Measurements from ENCODE around the gene PSD2. TPM values are rescaled to one million over a fixed set of nuclear protein-coding genes. Genes with fewer than 3 reads are reported as not detected.

PSD2 gene
- total RNA-seq, 2 experiments from 2014 or later: 0.08 TPM; not detected in 1

- Histone ChIP-seq H3K36me3 (ENCODE audit: insufficient read depth, low read length) (no peaks in the 10 kb centered on the region), H3K9me3 (ENCODE audit: control insufficient read depth in 1 of 2, insufficient read depth in 1 of 2, low read length in 2 of 2) (peaks cover 0 to 20% of the 10 kb centered on the region in 2 experiments), H3K4me3 (ENCODE audit: low read length) (no peak overlapping the region), H3K4me1 (ENCODE audit: insufficient read depth, low read length) (peaks cover 38% of the 10 kb centered on the region), H3K27me3 (ENCODE audit: control insufficient read depth in 1 of 2, insufficient read depth in 2 of 2, low read length in 2 of 2) (peaks cover 33 to 36% of the 10 kb centered on the region in 2 experiments), H3K27ac (ENCODE audit: low read depth in 1 of 2, low read length in 2 of 2) (no peak overlapping the region)
- TF ChIP-seq CTCF (IDR thresholded peaks at IDR 0.05): no peak
- Mint-ChIP-seq H3K4me3 (no peak overlapping the region), H3K4me1 (ENCODE audit: low read depth) (peaks cover 23% of the 10 kb centered on the region), H3K36me3 (ENCODE audit: low read depth) (no peaks in the 10 kb centered on the region), H3K27me3 (peaks cover 63% of the 10 kb centered on the region), H3K27ac (no peak overlapping the region), H3K9me3 (no peaks in the 10 kb centered on the region)
- intact Hi-C loops (cut with DNase I, micrococcal nuclease): no loop called here
- CTCF ChIA-PET: interaction anchor here (2.2 to 5.7 kb wide), 2 partner anchors 14 to 36 kb away, joined by 4 to 37 read pairs; no protein-coding TSS in a partner anchor
- ATAC-seq (ENCODE audit: poor library complexity) (no peak), DNase-seq (no peak)
- POLR2A ChIA-PET: no interaction called here
Measured at GRCh38 chr5:139751236-139751635, 44.4 kb upstream of the PSD2 start.

- Histone ChIP-seq H3K27me3 (ENCODE audit: control insufficient read depth in 1 of 2, insufficient read depth in 2 of 2, low read length in 2 of 2) (peaks cover 40 to 45% of the 10 kb centered on the region in 2 experiments), H3K9me3 (ENCODE audit: control insufficient read depth in 1 of 2, insufficient read depth in 1 of 2, low read length in 2 of 2) (peaks cover 0 to 13% of the 10 kb centered on the region in 2 experiments), H3K4me3 (ENCODE audit: low read length) (no peak overlapping the region), H3K27ac (ENCODE audit: low read depth in 1 of 2, low read length in 2 of 2) (no peak overlapping the region), H3K36me3 (ENCODE audit: insufficient read depth, low read length) (no peaks in the 10 kb centered on the region), H3K4me1 (ENCODE audit: insufficient read depth, low read length) (peaks cover 24% of the 10 kb centered on the region)
- H3K9me3 Mint-ChIP-seq: no peaks in the 10 kb centered on the region
- ATAC-seq (ENCODE audit: poor library complexity) (no peak), DNase-seq (no peak)
- ChIA-PET CTCF (interaction anchor here (5.7 kb wide), 1 partner anchor 13 kb away, joined by 37 read pairs; no protein-coding TSS in a partner anchor), POLR2A (interaction anchor here (0.9 kb wide), 1 partner anchor 42 kb away, joined by 5 read pairs; no protein-coding TSS in a partner anchor)
- no peak overlapping the region for H3K27ac Mint-ChIP-seq
- peaks cover 19% of the 10 kb centered on the region for H3K4me1 Mint-ChIP-seq (ENCODE audit: low read depth)
- H3K27me3 Mint-ChIP-seq: peaks cover 73% of the 10 kb centered on the region
- H3K4me3 Mint-ChIP-seq: no peak overlapping the region
- intact Hi-C loops (cut with DNase I, micrococcal nuclease): no loop called here
- no peak for TF ChIP-seq CTCF (IDR thresholded peaks at IDR 0.05)
- no peaks in the 10 kb centered on the region for H3K36me3 Mint-ChIP-seq (ENCODE audit: low read depth)
Measured at GRCh38 chr5:139752506-139753473, 42.8 kb upstream of the PSD2 start.

- Histone ChIP-seq H3K4me3 (ENCODE audit: low read length) (peak overlapping the region; percentile 16), H3K4me1 (ENCODE audit: insufficient read depth, low read length) (peaks cover 16% of the 10 kb centered on the region), H3K36me3 (ENCODE audit: insufficient read depth, low read length) (no peaks in the 10 kb centered on the region), H3K9me3 (ENCODE audit: control insufficient read depth in 1 of 2, insufficient read depth in 1 of 2, low read length in 2 of 2) (peaks cover 0 to 7% of the 10 kb centered on the region in 2 experiments), H3K27ac (ENCODE audit: low read depth in 1 of 2, low read length in 2 of 2) (no peak overlapping the region), H3K27me3 (ENCODE audit: control insufficient read depth in 1 of 2, insufficient read depth in 2 of 2, low read length in 2 of 2) (peaks cover 32 to 38% of the 10 kb centered on the region in 2 experiments)
- CTCF ChIA-PET: interaction anchor here (1.8 kb wide), 1 partner anchor 9 kb away, joined by 11 read pairs; no protein-coding TSS in a partner anchor
- Mint-ChIP-seq H3K27ac (no peak overlapping the region), H3K4me3 (no peak overlapping the region), H3K36me3 (ENCODE audit: low read depth) (no peaks in the 10 kb centered on the region), H3K4me1 (ENCODE audit: low read depth) (peaks cover 12% of the 10 kb centered on the region), H3K9me3 (no peaks in the 10 kb centered on the region), H3K27me3 (peaks cover 82% of the 10 kb centered on the region)
- POLR2A ChIA-PET: interaction anchor here (1.2 kb wide), 1 partner anchor 10 kb away, joined by 4 read pairs; no protein-coding TSS in a partner anchor
- no peak for TF ChIP-seq CTCF (IDR thresholded peaks at IDR 0.05)
- intact Hi-C loops (cut with DNase I, micrococcal nuclease): no loop called here
- peak; percentile 46 for ATAC-seq (ENCODE audit: poor library complexity)
- peak in 2 of 14 experiments; percentile 41 to 48 for DNase-seq
Measured at GRCh38 chr5:139755892-139756671, 39.5 kb upstream of the PSD2 start.
